ENCODE results near the gene TRIM26. TPM values are rescaled to one million over a fixed set of nuclear protein-coding genes. Genes with fewer than 3 reads are reported as not detected.

Gene TRIM26
- total and polyA plus RNA-seq, 2 of the 13 experiments (the other 11 are each of a cell fraction or from before 2014, with no cell fraction given) = 27.1 to 38.7 TPM

- no peak overlapping the region for H3K27ac ChIP-seq (ENCODE audit: extremely low read length, insufficient read depth, low read length)
- H3K27me3 ChIP-seq (ENCODE audit: control insufficient read depth in 1 of 2, insufficient read depth in 2 of 2, low read length in 2 of 2) = no peaks in the 10 kb centered on the region
- DNase-seq (ENCODE audit: low spot score) (no peak), ATAC-seq (no peak), FAIRE-seq (no peak)
- no peak overlapping the region for H3K4me2 ChIP-seq (ENCODE audit: low read depth, low read length)
- no peaks in the 10 kb centered on the region for H3K79me2 ChIP-seq (ENCODE audit: insufficient read depth, low read length)
- intact Hi-C loops (cut with micrococcal nuclease; ENCODE audit: unreplicated experiment) (no loop called here), in situ Hi-C loops (cut with HindIII; ENCODE audit: extremely low pct_ligation_motif_present, low pct_unique_long_range_greater_than_20kb) (no loop called here)
- POLR2A ChIA-PET = no interaction called here
- H3K9ac ChIP-seq (ENCODE audit: insufficient read depth, low read depth, low read length) = no peak overlapping the region
- H2AFZ ChIP-seq (ENCODE audit: low read length) = no peak overlapping the region
- 5% methylated on average over 1 of the region's 1 CpG for WGBS (ENCODE audit: low lambda C conversion rate)
- CTCF ChIA-PET (ENCODE audit: low intra/inter-chr PET ratio, low total read pairs) = no interaction called here
- TF ChIP-seq U2AF1 (optimal IDR thresholded peaks at IDR 0.05; ENCODE audit: low read depth, low read length) (no peak), ZNF160 (CRISPR knock-in tag; IDR thresholded peaks at IDR 0.05) (peak; percentile 90; the same call in 1 of the 2 replicates)
- H3K4me3 ChIP-seq (replicated peaks in 1 of 3; ENCODE audit: insufficient read depth in 1 of 3, low read depth in 2 of 3, low read length in 3 of 3) = no peak overlapping the region
- BruUV-seq (replicated peaks) = no TSS peak
- H4K20me1 ChIP-seq (ENCODE audit: insufficient read depth, low read length) = no peaks in the 10 kb centered on the region
- 0 out of 5 replicates have a peak, but pooled peaks cover 0 to 4% of the 10 kb centered on the region in 2 experiments for H3K36me3 ChIP-seq (replicated peaks in 1 of 2; ENCODE audit: control insufficient read depth in 1 of 2, insufficient read depth in 2 of 2, low read length in 2 of 2)
- peaks cover 17% of the 10 kb centered on the region for H3K4me1 ChIP-seq (ENCODE audit: insufficient read depth, low read length)
- peaks cover 7% of the 10 kb centered on the region for H3K9me3 ChIP-seq (ENCODE audit: low read length)
Observed at GRCh38 chr6:30180145-30180544, 33.1 kb downstream of the TRIM26 start.

GRCh38 chr6:30178837-30179236, 34.4 kb downstream of the TRIM26 start:
- H3K36me3 ChIP-seq (replicated peaks in 1 of 2; ENCODE audit: control insufficient read depth in 1 of 2, insufficient read depth in 2 of 2, low read length in 2 of 2) = no peaks in the 10 kb centered on the region
- ATAC-seq = peak; percentile 54
- ChIA-PET CTCF (ENCODE audit: low intra/inter-chr PET ratio, low total read pairs) (no interaction called here), POLR2A (no interaction called here)
- no peaks in the 10 kb centered on the region for H4K20me1 ChIP-seq (ENCODE audit: insufficient read depth, low read length)
- H3K4me3 ChIP-seq (replicated peaks in 1 of 3; ENCODE audit: insufficient read depth in 1 of 3, low read depth in 2 of 3, low read length in 3 of 3) = no peak overlapping the region
- no peak overlapping the region for H2AFZ ChIP-seq (ENCODE audit: low read length)
- no peak for FAIRE-seq
- BruUV-seq (replicated peaks) = no TSS peak
- H3K27me3 ChIP-seq (ENCODE audit: control insufficient read depth in 1 of 2, insufficient read depth in 2 of 2, low read length in 2 of 2) = peaks cover 0 to 1% of the 10 kb centered on the region in 2 experiments; a peak in 1 of 5 replicates
- intact Hi-C loops (cut with micrococcal nuclease; ENCODE audit: unreplicated experiment) = no loop called here
- H3K4me2 ChIP-seq (ENCODE audit: low read depth, low read length) = no peak overlapping the region
- 0% methylated on average over 1 of the region's 1 CpG for WGBS (ENCODE audit: low lambda C conversion rate)
- in situ Hi-C loops (cut with HindIII; ENCODE audit: extremely low pct_ligation_motif_present, low pct_unique_long_range_greater_than_20kb) = no loop called here
- no peaks in the 10 kb centered on the region for H3K79me2 ChIP-seq (ENCODE audit: insufficient read depth, low read length)
- peaks cover 15% of the 10 kb centered on the region for H3K4me1 ChIP-seq (ENCODE audit: insufficient read depth, low read length)
- peaks cover 7% of the 10 kb centered on the region for H3K9me3 ChIP-seq (ENCODE audit: low read length)
- DNase-seq (ENCODE audit: low spot score) = peak; percentile 47
- no peak overlapping the region for H3K9ac ChIP-seq (ENCODE audit: insufficient read depth, low read depth, low read length)
- no peak overlapping the region for H3K27ac ChIP-seq (ENCODE audit: extremely low read length, insufficient read depth, low read length)
- TF ChIP-seq ARID2 (CRISPR knock-in tag; IDR thresholded peaks at IDR 0.05; ENCODE audit: borderline replicate concordance) = no peak
- peak; percentile 72 for TF ChIP-seq HNF4A (CRISPR knock-in tag; IDR thresholded peaks at IDR 0.05)
- peak in 1 of 2 experiments; percentile 10; a peak in 1 of 4 replicates for TF ChIP-seq EP300 (IDR thresholded peaks at IDR 0.05; ENCODE audit: low read depth in 2 of 2, low read length in 2 of 2)
- no peak for TF ChIP-seq EP300 (CRISPR knock-in tag; IDR thresholded peaks at IDR 0.05; ENCODE audit: borderline replicate concordance)
- TF ChIP-seq PAXIP1 (CRISPR knock-in tag; conservative IDR thresholded peaks at IDR 0.05) = peak; percentile 71
- TF ChIP-seq TBX3 (IDR thresholded peaks at IDR 0.05; ENCODE audit: borderline replicate concordance) = peak; percentile 51; the same call in 1 of the 2 replicates
- TF ChIP-seq SMYD3 (CRISPR knock-in tag; IDR thresholded peaks at IDR 0.05) = no peak
- TF ChIP-seq ARID5B (CRISPR knock-in tag; IDR thresholded peaks at IDR 0.05) = 0 out of 2 replicates have a peak, but pooled peaks have one; percentile 16
- TF ChIP-seq NCOR1 (IDR thresholded peaks at IDR 0.05; ENCODE audit: borderline replicate concordance, low read length) = peak; percentile 74; the same call in 1 of the 2 replicates
